WI38 (cell line): ENCODE measurements around the gene RPP25.

Experiments used
- H3K4me3 ChIP-seq: 2 replicates; pipeline ENCODE4 v1.5.1; 2011; ENCODE audit warnings: low read depth, mild to moderate bottlenecking, control low read depth, low read length
- TF ChIP-seq, protein P1 (sequence below): IDR thresholded peaks from 2 replicates; pipeline ENCODE4 v1.5.1; 2012; ENCODE audit warnings: low read depth, mild to moderate bottlenecking, control low read depth, low read length

The RPP25 gene

DNA sequence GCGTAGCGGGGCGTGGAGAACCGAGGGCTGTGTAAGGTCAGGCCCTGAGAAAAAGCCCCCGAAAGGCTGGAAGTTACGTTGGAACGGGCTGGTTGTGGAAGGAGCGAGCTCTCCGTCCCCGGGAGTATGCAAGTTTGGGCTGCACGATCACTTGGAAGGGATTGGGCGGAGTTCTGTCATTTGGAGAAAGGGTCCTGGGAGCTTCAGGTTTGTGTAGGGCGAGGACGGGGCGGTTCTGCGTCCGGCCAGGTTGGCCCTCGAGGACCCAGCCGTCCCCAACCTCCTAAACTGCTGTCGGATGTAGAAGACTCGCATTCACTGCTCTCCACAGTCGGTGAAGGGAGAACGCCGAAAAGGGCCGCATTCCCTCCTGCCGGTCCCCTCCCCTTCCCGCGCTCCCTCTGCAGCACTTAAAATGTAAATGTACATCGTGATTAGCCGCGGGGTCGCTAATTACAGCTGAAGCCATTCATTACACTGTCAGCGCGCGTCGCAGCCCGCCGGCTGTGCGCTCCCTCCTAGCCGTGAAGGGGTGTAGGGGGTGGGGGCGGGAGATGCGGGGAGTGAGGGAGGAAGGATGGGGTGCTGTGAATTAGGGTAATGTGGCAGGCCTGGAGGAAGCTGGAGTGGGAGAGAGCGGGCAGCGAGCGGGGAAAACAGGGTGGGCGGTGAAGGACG lies 2.5 kb upstream of the RPP25 start:
- no peak overlapping the region for H3K4me3 ChIP-seq
- TF ChIP-seq, protein P1, sequence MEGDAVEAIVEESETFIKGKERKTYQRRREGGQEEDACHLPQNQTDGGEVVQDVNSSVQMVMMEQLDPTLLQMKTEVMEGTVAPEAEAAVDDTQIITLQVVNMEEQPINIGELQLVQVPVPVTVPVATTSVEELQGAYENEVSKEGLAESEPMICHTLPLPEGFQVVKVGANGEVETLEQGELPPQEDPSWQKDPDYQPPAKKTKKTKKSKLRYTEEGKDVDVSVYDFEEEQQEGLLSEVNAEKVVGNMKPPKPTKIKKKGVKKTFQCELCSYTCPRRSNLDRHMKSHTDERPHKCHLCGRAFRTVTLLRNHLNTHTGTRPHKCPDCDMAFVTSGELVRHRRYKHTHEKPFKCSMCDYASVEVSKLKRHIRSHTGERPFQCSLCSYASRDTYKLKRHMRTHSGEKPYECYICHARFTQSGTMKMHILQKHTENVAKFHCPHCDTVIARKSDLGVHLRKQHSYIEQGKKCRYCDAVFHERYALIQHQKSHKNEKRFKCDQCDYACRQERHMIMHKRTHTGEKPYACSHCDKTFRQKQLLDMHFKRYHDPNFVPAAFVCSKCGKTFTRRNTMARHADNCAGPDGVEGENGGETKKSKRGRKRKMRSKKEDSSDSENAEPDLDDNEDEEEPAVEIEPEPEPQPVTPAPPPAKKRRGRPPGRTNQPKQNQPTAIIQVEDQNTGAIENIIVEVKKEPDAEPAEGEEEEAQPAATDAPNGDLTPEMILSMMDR: no peak

DNA sequence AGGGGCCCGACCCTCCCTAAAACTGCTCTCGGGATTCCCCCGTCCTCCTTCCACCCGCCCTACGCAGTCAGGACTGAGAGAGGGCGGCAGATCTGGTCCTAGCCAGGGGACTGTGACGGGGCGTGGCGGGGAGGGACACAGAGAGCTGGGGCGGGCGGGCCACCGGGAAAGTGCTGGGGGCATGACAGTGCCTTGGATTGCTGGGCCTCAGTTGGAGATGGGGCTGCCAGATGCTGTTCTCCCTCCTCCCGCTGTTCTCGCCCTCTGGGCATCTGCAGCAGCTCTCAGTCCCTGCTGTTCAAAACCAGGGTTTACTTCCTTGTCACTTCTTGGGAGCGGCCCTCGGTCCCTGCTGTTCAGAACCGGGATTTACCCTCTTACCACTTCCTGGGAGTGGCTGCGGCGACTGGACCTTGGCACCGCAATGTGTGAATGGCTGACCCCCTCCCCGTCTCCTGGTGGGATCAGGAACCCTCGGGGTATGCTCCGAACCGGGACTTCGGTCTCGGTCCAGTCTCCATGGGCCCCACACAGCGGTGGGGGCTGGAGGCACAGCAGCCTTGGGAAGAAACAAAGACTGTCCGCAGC lies 1.8 kb upstream of the RPP25 start:
- no peak overlapping the region for H3K4me3 ChIP-seq
- TF ChIP-seq, protein P1: no peak

DNA sequence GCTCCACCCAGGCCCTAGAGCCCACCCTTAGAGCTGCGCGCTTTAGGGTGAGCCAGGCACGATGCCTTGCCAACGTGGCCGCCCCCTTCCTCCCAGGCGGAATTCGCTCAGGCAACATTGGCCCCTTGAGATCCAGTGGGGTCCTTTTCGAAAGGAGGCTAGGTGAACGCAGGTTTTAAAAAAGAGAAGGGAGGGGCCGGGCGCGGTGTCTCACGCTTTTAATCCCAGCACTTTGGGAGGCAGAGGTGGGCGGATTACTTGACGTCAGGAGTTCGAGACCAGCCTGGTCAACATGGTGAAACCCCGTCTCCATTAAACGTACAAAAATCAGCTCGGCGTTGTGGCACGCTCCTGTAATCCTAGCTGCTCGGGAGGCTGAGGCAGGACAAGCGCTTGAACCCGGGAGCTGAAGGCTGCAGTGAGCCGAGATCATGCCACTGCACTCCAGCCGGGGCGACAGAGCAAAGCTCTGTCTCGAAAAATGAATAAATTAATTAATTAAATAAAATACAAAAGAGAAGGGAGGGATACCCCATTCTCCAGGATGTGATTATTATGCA lies 984 bp upstream of the RPP25 start:
- TF ChIP-seq, protein P1: no peak
- no peak overlapping the region for H3K4me3 ChIP-seq

DNA sequence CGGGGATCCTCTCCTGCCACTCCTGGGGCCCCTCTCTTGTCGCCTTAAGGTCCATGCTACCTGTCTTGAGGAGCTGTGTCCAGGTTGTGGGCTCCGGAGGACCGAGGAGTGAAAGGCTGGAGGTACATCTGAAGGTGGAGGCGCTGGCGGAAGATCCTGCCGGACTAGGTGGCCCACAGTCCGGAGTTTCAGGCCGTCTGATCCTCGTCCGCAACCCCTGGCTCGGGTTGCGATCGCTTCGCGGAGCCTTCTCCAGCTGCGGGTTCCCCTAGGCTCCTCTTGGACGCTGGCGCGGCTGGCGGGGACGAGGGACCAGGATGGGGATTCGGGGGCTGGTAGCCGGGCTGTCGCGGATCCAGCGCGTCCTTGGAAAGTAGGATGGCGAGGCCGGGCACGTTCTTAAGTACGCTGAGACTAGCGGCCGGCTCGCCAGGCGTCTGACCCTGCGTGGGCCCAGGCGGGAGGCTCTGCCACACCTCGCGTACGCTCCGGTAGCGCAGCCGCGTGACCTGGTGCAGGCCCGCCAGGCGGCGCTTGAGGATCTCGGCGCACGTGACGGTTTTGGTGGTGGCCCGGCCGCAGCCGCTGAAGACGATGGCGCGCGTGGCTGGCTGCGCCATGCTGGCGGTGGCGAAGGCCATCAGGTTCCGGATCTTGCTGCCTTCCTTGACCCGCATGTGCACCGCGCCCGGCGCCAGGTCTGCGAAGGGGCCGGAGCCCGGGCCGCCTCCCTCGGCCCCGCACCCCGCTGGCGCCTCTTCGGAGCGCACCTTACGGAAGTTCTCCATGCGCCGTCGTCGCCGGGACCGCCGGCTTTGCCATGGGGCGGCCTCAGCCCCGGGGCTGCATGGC lies 550 bp downstream of the RPP25 start:
- TF ChIP-seq, protein P1: no peak
- H3K4me3 ChIP-seq: peak overlapping the region; percentile 50

DNA sequence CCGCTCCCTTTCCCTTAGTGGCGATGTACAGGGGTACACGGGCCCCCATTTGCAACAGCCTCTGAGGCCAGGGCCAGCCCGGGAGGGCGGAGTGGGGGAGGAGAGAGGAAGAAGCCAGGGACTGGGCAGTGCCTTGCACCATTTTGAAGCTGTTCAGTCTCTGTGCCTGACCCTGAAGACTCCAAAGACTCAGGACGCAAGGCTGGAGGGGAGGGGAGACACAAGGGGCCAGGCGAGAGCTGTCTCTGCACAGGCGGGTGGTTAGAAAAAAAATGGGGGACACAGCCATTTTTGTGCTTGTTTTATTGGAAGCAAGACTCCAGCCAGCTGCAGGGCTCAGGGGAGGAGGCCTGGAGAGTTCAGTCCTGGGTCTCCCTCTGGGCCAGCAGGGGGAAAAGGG lies 1.6 kb downstream of the RPP25 start:
- TF ChIP-seq, protein P1: no peak
- no peak overlapping the region for H3K4me3 ChIP-seq

DNA sequence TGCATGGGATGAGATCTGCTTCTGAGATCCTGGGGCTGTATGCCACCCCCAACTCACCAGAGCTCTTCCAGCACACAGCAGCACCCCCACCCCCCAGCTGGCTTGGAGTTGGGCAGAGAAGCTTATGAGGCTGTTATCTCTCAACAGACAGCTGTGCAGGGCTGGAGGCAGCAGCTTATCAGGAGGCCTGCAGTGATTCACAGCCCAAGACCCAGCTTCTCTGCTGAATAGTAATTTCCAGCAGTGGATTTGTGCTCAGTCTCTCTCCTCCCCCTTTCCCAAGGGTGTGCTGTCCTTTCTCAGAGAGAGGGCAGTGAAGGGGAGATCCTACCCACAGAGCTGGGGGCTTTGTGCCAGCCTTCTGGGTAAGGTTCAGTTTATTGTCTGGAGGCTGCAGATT lies 2.1 kb downstream of the RPP25 start:
- no peak overlapping the region for H3K4me3 ChIP-seq
- TF ChIP-seq, protein P1: no peak

DNA sequence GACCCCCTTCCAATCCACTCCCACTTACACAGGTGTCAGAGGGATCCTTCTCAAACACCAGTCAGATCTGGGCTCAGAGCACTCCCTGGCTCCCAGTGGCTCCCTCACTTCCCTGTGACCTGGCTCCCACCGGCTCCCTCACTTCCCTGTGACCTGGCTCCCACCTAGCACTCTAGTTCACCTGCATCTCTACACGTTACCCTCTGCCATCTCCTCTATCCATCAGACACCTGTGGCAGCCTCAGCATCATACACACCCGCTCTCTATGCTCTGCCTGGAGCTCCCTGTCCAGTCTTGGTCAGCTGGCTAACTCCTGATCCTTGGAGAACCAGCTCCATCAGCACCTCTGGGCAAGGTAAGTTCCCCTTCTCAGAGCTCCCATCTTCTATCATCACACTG lies 5.6 kb downstream of the RPP25 start:
- TF ChIP-seq, protein P1: no peak
- no peak overlapping the region for H3K4me3 ChIP-seq
